Hepatocyte (in vitro differentiated cells): Measurements from ENCODE around the gene HABP4.

ENCODE experiments used
- CTCF ChIP-seq: fragments of 200-600 bp; sonication (generic); IDR thresholded peaks from 2 replicates; pipeline ENCODE4 v1.5.1; 2016; ENCODE audit warnings: antibody characterized with exemption, mild to moderate bottlenecking; ENCODE audit not compliant: poor library complexity
- EZH2 ChIP-seq: fragments of 200-600 bp; sonication (generic); IDR thresholded peaks from 2 replicates; pipeline ENCODE4 v1.6.1; 2016; ENCODE audit warnings: antibody characterized with exemption, mild to moderate bottlenecking, borderline replicate concordance

DNA sequence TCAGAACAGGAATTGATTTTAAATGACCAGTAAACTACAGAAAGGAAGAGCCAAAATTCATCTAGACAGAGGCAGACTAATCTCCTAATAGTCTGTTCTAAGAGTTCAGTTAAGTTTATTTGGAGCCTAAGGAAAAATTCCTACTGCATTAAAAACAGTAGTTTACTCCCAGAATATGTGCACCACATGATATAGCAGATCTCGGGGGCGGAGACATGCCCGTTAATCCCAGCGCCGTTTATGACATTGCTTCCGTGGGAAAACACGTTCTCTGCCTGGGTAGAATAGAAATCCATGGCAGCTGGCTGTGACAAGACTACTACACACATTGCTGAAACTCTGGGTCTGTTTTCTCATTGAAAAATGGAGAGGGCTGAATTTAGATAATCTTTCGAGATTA, 11.4 kb downstream of the HABP4 start:
- TF ChIP-seq CTCF (no peak), EZH2 (no peak)
